ENCODE measurements around the gene CHST13. TPM values are rescaled to one million over a fixed set of nuclear protein-coding genes. Genes with fewer than 3 reads are reported as not detected.

CHST13 gene
- total RNA-seq, 3 donors from 2014 or later (not counting 1 experiment from before 2014, with no cell fraction given) = 0.19 to 0.20 TPM; not detected in 1

DNA sequence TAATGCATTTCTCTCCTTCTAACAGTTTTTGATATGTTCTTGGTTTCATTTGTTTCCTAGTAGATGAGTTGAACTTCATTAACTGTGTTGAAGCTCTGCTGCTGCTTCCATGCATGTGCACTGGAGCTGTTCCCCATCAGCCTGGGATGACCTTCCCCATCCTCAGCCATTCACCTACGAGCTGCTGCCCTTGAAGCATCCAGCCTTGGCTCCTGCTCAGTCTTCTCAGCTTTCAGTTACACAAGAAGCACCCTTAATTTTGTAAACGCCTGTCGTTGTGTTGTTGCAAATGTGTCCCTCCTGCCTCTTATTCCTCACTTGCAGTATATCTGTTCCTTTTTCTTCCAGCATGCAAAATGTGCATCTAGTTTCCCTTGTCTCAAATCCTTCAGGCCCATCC is 39.8 kb upstream of the CHST13 start:
- Mint-ChIP-seq H3K4me1 (peaks cover 0 to 12% of the 10 kb centered on the region in 2 donors), H3K4me3 (no peak overlapping the region), H3K36me3 (no peaks in the 10 kb centered on the region), H3K9me3 (no peaks in the 10 kb centered on the region), H3K27ac (no peak overlapping the region), H3K27me3 (ENCODE audit: low read depth in 2 of 2) (no peaks in the 10 kb centered on the region)
- TF ChIP-seq, protein P1, sequence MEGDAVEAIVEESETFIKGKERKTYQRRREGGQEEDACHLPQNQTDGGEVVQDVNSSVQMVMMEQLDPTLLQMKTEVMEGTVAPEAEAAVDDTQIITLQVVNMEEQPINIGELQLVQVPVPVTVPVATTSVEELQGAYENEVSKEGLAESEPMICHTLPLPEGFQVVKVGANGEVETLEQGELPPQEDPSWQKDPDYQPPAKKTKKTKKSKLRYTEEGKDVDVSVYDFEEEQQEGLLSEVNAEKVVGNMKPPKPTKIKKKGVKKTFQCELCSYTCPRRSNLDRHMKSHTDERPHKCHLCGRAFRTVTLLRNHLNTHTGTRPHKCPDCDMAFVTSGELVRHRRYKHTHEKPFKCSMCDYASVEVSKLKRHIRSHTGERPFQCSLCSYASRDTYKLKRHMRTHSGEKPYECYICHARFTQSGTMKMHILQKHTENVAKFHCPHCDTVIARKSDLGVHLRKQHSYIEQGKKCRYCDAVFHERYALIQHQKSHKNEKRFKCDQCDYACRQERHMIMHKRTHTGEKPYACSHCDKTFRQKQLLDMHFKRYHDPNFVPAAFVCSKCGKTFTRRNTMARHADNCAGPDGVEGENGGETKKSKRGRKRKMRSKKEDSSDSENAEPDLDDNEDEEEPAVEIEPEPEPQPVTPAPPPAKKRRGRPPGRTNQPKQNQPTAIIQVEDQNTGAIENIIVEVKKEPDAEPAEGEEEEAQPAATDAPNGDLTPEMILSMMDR (IDR thresholded peaks at IDR 0.05) = no peak
- DNase-seq (no peak), ATAC-seq (no peak)
- 92% methylated on average over 3 of the region's 3 CpGs for WGBS (ENCODE audit: insufficient coverage)
- H3K4me1 ChIP-seq (ENCODE audit: control insufficient read depth, insufficient read depth, low read length) = peaks cover 13% of the 10 kb centered on the region
- intact Hi-C loops (cut with micrococcal nuclease) = no loop called here
- no peak overlapping the region for H3K4me3 ChIP-seq (ENCODE audit: low read length)
- no peak overlapping the region for H3K27ac ChIP-seq (ENCODE audit: low read length)
- H3K36me3 ChIP-seq (ENCODE audit: control insufficient read depth, insufficient read depth, low read length) = no peaks in the 10 kb centered on the region
- H3K9me3 ChIP-seq (ENCODE audit: control insufficient read depth, insufficient read depth, low read length) = no peaks in the 10 kb centered on the region
- H3K27me3 ChIP-seq (ENCODE audit: control insufficient read depth, insufficient read depth, low read length) = no peaks in the 10 kb centered on the region

DNA sequence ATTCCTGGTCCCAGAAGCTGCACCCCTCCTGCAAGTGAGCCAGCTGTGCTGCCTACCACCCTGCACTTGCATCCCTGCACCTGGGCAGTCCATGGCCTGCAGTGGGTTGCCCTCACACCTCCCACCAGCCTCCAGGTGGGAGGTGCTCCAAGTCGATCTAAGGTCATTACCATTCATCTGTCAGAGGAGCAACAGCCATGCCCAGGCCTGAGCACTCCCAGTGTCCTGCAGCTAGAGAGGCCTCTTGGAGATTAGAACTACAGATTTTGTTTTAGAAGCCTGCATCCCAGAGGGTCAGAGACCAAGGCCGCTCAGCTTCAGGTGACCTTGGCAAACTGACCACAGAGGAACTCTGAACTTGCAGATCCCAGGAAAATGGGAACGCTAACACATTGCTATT is 39.3 kb upstream of the CHST13 start:
- Histone ChIP-seq H3K27ac (ENCODE audit: low read length) (no peak overlapping the region), H3K4me1 (ENCODE audit: control insufficient read depth, insufficient read depth, low read length) (peaks cover 13% of the 10 kb centered on the region), H3K27me3 (ENCODE audit: control insufficient read depth, insufficient read depth, low read length) (no peaks in the 10 kb centered on the region), H3K9me3 (ENCODE audit: control insufficient read depth, insufficient read depth, low read length) (no peaks in the 10 kb centered on the region), H3K4me3 (ENCODE audit: low read length) (no peak overlapping the region), H3K36me3 (ENCODE audit: control insufficient read depth, insufficient read depth, low read length) (no peaks in the 10 kb centered on the region)
- Mint-ChIP-seq H3K4me3 (no peak overlapping the region), H3K27ac (no peak overlapping the region), H3K36me3 (no peaks in the 10 kb centered on the region), H3K4me1 (peaks cover 0 to 12% of the 10 kb centered on the region in 2 donors), H3K9me3 (no peaks in the 10 kb centered on the region), H3K27me3 (ENCODE audit: low read depth in 2 of 2) (no peaks in the 10 kb centered on the region)
- WGBS (ENCODE audit: insufficient coverage) = 88% methylated on average over 3 of the region's 3 CpGs
- intact Hi-C loops (cut with micrococcal nuclease) = no loop called here
- ATAC-seq (no peak), DNase-seq (no peak)
- TF ChIP-seq, protein P1 (IDR thresholded peaks at IDR 0.05) = no peak

DNA sequence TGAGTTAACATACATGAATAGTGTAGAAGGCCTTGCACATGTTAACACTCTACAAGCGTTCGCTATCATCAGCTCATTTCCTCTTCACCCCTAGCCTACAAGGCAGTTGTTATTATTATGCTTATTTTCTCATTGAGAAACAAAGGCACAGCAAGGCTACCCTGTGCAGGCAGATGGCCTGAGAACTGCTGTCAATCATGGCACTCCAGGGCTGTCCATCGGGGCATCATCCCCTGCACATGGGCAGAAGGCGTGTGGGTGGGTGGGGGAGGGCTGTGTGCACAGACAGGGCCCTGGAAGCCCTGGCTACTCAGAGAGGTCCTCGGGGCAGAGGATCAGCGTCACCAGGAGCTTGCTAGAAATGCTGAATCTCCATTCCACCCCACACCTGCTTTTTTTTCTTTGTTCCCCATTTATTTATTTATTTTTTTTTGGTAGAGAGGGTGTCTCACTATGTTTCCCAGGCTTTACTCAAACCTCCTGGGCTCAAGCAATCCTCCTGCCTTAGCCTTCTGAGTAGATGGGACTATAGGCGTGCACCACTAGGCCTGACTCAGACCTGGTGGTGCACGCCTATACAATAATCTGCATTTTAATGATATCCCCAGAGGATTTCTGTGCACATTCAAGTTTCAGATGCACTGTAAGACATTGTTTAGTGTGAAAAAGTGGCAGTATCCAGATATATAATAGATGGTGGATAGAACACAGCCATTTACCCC is 38.6 kb upstream of the CHST13 start:
- no peak overlapping the region for H3K27ac Mint-ChIP-seq
- WGBS (ENCODE audit: insufficient coverage) = 85% methylated on average over 8 of the region's 8 CpGs
- peaks cover 0 to 12% of the 10 kb centered on the region in 2 donors for H3K4me1 Mint-ChIP-seq
- DNase-seq = no peak
- no peaks in the 10 kb centered on the region for H3K36me3 Mint-ChIP-seq
- H3K4me3 ChIP-seq (ENCODE audit: low read length) = no peak overlapping the region
- ATAC-seq = no peak
- TF ChIP-seq, protein P1 (IDR thresholded peaks at IDR 0.05) = no peak
- intact Hi-C loops (cut with micrococcal nuclease) = no loop called here
- no peaks in the 10 kb centered on the region for H3K9me3 ChIP-seq (ENCODE audit: control insufficient read depth, insufficient read depth, low read length)
- no peaks in the 10 kb centered on the region for H3K27me3 ChIP-seq (ENCODE audit: control insufficient read depth, insufficient read depth, low read length)
- H3K4me1 ChIP-seq (ENCODE audit: control insufficient read depth, insufficient read depth, low read length) = peaks cover 13% of the 10 kb centered on the region
- no peak overlapping the region for H3K27ac ChIP-seq (ENCODE audit: low read length)
- H3K4me3 Mint-ChIP-seq = no peak overlapping the region
- H3K36me3 ChIP-seq (ENCODE audit: control insufficient read depth, insufficient read depth, low read length) = no peaks in the 10 kb centered on the region
- no peaks in the 10 kb centered on the region for H3K9me3 Mint-ChIP-seq
- no peaks in the 10 kb centered on the region for H3K27me3 Mint-ChIP-seq (ENCODE audit: low read depth in 2 of 2)

DNA sequence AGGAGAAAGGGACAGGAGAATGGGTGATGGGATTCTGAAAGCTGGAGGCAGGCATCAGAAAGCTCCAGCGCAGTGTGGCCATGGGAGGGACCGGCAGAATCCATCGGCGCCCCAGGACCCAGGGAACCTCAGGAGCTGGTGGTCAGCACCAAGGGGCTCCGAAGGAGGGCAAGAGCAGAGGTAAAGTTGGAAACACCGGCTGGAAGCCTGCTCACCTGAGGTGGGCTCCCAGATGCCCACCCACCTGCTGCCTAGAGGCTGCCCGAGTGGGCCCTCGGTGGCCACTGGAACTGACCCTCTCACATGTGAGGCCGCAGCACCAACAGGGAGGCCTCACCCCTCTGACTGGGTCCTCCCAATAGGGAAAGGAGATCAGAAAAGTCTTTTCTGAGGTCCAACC is 38.0 kb upstream of the CHST13 start:
- ATAC-seq = no peak
- H3K27ac ChIP-seq (ENCODE audit: low read length) = no peak overlapping the region
- no peaks in the 10 kb centered on the region for H3K9me3 Mint-ChIP-seq
- no peaks in the 10 kb centered on the region for H3K36me3 ChIP-seq (ENCODE audit: control insufficient read depth, insufficient read depth, low read length)
- WGBS (ENCODE audit: insufficient coverage) = 96% methylated on average over 9 of the region's 9 CpGs
- H3K27me3 ChIP-seq (ENCODE audit: control insufficient read depth, insufficient read depth, low read length) = no peaks in the 10 kb centered on the region
- no peak for DNase-seq
- H3K4me1 ChIP-seq (ENCODE audit: control insufficient read depth, insufficient read depth, low read length) = peaks cover 13% of the 10 kb centered on the region
- TF ChIP-seq, protein P1 (IDR thresholded peaks at IDR 0.05) = no peak
- peaks cover 0 to 12% of the 10 kb centered on the region in 2 donors for H3K4me1 Mint-ChIP-seq
- no peak overlapping the region for H3K4me3 ChIP-seq (ENCODE audit: low read length)
- no peak overlapping the region for H3K27ac Mint-ChIP-seq
- no peak overlapping the region for H3K4me3 Mint-ChIP-seq
- no peaks in the 10 kb centered on the region for H3K9me3 ChIP-seq (ENCODE audit: control insufficient read depth, insufficient read depth, low read length)
- no peaks in the 10 kb centered on the region for H3K27me3 Mint-ChIP-seq (ENCODE audit: low read depth in 2 of 2)
- intact Hi-C loops (cut with micrococcal nuclease) = no loop called here
- H3K36me3 Mint-ChIP-seq = no peaks in the 10 kb centered on the region

Data from natural killer cell (primary cell).